NT2/D1 (cell line): ENCODE measurements around the gene SIRPD.

Experiments
- SUZ12 ChIP-seq: IDR thresholded peaks from 2 replicates; pipeline ENCODE4 v1.6.1; 2011; ENCODE audit not compliant: insufficient read length, insufficient read depth; ENCODE audit errors: extremely low read depth
- YY1 ChIP-seq: IDR thresholded peaks from 2 replicates; pipeline ENCODE4 v1.6.1; 2011; ENCODE audit not compliant: insufficient read length, insufficient read depth
- ZNF274 ChIP-seq: IDR thresholded peaks from 2 replicates; pipeline ENCODE4 v1.6.1; 2011; ENCODE audit warnings: mild to moderate bottlenecking, low read depth, low read length

DNA sequence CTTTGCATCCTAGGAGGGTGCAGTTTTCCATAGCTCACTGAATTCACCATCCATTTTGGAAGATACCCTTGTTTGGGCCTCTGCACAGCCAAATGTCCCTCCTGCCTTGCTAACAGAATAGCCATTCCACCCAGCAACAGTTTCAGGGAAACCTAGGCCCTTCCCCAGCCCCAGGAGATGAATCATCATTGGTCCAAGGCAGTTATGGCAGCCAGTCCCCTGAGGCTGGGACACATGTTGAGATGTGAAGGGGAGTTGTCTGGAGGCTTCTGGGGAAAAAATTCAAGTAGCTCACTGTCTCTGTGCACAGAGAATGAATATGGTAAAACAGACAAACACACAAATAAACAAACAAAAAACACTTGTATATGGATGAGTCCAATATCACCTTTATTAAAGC lies 48.9 kb downstream of the SIRPD start:
- TF ChIP-seq YY1 (no peak), ZNF274 (no peak), SUZ12 (no peak)
